OCI-M1 (cell line): ENCODE results near the gene WDR5B.
"Not testable (repeated sequence)": the region's sequence is repeated elsewhere in the genome, so short reads cannot be mapped to it uniquely, and the experiment has no call there.

ENCODE experiments used
- DNase-seq: peaks from one replicate; lab custom pipeline; 2025; lab: John Stamatoyannopoulos, UW

Gene WDR5B

GRCh38 chr3:122415762-122416654 lies at the start of gene WDR5B:
TSS of gene WDR5B (minus strand) at chr3:122416062. CDS start at chr3:122415528, 534 bp downstream.
- no peak for DNase-seq

GRCh38 chr3:122464659-122465058 lies 48.8 kb upstream of the WDR5B start:
- no peak for DNase-seq

GRCh38 chr3:122462406-122462805 lies 46.5 kb upstream of the WDR5B start:
- DNase-seq: no peak

- no peak for DNase-seq
These were observed 45.9 kb upstream of the WDR5B start for GRCh38 chr3:122461806-122462205.

- peak; percentile 46 for DNase-seq
These were observed 43.1 kb upstream of the WDR5B start for GRCh38 chr3:122458992-122459391.

GRCh38 chr3:122457706-122458105 lies 41.8 kb upstream of the WDR5B start:
- DNase-seq: no peak

- no peak for DNase-seq
These were observed 40.2 kb upstream of the WDR5B start for GRCh38 chr3:122456074-122456473.

GRCh38 chr3:122451371-122451770 lies 35.5 kb upstream of the WDR5B start:
- no peak for DNase-seq

GRCh38 chr3:122448218-122448617 lies 32.4 kb upstream of the WDR5B start:
- DNase-seq: not testable (repeated sequence)

GRCh38 chr3:122444491-122444887 lies 28.6 kb upstream of the WDR5B start:
- not testable (repeated sequence) for DNase-seq

GRCh38 chr3:122443762-122444490 lies 28.1 kb upstream of the WDR5B start:
- not testable (repeated sequence) for DNase-seq

- no peak for DNase-seq
These were observed 27.2 kb upstream of the WDR5B start for GRCh38 chr3:122443090-122443489.

GRCh38 chr3:122435950-122436349 lies 20.1 kb upstream of the WDR5B start:
- no peak for DNase-seq

GRCh38 chr3:122430371-122430770 lies 14.5 kb upstream of the WDR5B start:
- peak; percentile 15 for DNase-seq

- no peak for DNase-seq
These were observed 12.1 kb upstream of the WDR5B start for GRCh38 chr3:122427857-122428471.

GRCh38 chr3:122421836-122422235 lies 6.0 kb upstream of the WDR5B start:
- no peak for DNase-seq

GRCh38 chr3:122421101-122421500 lies 5.2 kb upstream of the WDR5B start:
- DNase-seq: no peak

- DNase-seq: no peak
These were observed 1.1 kb upstream of the WDR5B start for GRCh38 chr3:122416966-122417365.

GRCh38 chr3:122415104-122415744 lies 638 bp downstream of the WDR5B start:
- no peak for DNase-seq

- DNase-seq: no peak
These were observed 1.5 kb downstream of the WDR5B start for GRCh38 chr3:122414391-122414790.

- no peak for DNase-seq
These were observed 5.2 kb downstream of the WDR5B start for GRCh38 chr3:122410639-122411038.

- no peak for DNase-seq
These were observed 5.8 kb downstream of the WDR5B start for GRCh38 chr3:122410111-122410510.
